Memory B cell (primary cell): ENCODE data around the gene PRSS53.

Experiments
- ATAC-seq: fragments of 150-1000 bp; cut with Tn5 transposase; 2 replicates; pipeline ENCODE4 v1.10.0; 2021; ENCODE audit warnings: low read depth, mild to moderate bottlenecking, moderate library complexity
- DNase-seq, 2 donors: peaks; one replicate each; pipeline ENCODE4 v3.0.0; 2022; ENCODE audit warnings: low spot score in 2 of 2
- H3K27ac Mint-ChIP-seq: one replicate; pipeline ENCODE4 v1.8.0; 2022; ENCODE audit warnings: mild to moderate bottlenecking, moderate library complexity, mixed read lengths
- H3K27me3 Mint-ChIP-seq: one replicate; pipeline ENCODE4 v1.8.0; 2022; ENCODE audit warnings: mixed read lengths
- H3K36me3 Mint-ChIP-seq: one replicate; pipeline ENCODE4 v1.8.0; 2022; ENCODE audit warnings: mild to moderate bottlenecking, mixed read lengths
- H3K4me1 Mint-ChIP-seq: one replicate; pipeline ENCODE4 v1.8.0; 2022; ENCODE audit warnings: mixed read lengths
- H3K4me3 Mint-ChIP-seq: one replicate; pipeline ENCODE4 v1.8.0; 2022; ENCODE audit warnings: mild to moderate bottlenecking, moderate library complexity, mixed read lengths
- H3K9me3 Mint-ChIP-seq: one replicate; pipeline ENCODE4 v1.8.0; 2022; ENCODE audit warnings: mixed read lengths

The PRSS53 gene

DNA sequence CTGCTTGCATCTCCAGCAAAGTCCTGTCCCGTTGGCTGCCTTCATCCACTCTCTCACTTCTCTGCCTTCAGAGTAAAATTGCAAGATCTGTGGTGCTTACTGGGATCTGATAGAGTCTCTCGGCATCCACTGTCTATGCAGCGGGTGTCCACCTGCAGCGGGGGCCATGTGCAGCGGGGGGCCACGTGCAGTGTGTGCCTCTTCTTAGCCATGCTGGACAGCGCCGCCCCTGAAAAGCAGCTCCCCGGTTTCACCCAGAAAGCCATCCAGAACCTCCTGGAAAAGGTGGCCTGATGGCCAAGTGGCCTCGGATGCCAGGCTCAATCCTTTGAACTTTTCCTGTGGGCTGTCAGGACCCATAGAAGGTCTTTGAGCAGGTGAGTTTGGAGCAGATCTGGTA, 45.9 kb downstream of the PRSS53 start:
- H3K27ac Mint-ChIP-seq, result no peak overlapping the region
- peaks cover 2% of the 10 kb centered on the region for H3K4me1 Mint-ChIP-seq
- DNase-seq, result no peak

DNA sequence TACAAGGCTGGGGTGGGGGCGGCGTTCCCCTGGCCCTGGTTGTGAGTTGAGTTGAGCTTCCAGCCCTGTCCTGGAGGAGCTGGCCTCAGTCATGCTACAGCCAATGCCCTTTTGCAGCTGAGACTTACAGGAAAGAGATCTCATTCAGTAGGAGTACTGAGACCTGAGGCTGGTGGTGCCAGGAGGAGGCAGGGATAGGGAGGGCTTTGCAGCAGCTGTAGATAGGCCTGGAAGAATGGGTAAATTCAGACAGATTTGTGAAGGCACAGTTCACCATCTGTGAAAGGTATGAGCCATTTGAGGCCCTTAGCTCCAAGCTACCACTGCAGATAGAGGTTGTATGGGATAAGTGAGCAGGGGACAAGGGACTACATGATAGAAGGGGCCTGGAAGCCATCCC, 49.8 kb downstream of the PRSS53 start:
- Mint-ChIP-seq H3K36me3 (peaks cover 22% of the 10 kb centered on the region), H3K27ac (no peak overlapping the region), H3K4me3 (no peak overlapping the region), H3K9me3 (no peaks in the 10 kb centered on the region), H3K4me1 (peaks cover 5% of the 10 kb centered on the region), H3K27me3 (no peaks in the 10 kb centered on the region)
- DNase-seq, result no peak
- no peak for ATAC-seq

More for the DNA sequence above, 45.9 kb downstream of the PRSS53 start:
- Mint-ChIP-seq H3K36me3 (peaks cover 11% of the 10 kb centered on the region), H3K9me3 (no peaks in the 10 kb centered on the region), H3K4me3 (no peak overlapping the region), H3K27me3 (no peaks in the 10 kb centered on the region)
- ATAC-seq, result no peak

DNA sequence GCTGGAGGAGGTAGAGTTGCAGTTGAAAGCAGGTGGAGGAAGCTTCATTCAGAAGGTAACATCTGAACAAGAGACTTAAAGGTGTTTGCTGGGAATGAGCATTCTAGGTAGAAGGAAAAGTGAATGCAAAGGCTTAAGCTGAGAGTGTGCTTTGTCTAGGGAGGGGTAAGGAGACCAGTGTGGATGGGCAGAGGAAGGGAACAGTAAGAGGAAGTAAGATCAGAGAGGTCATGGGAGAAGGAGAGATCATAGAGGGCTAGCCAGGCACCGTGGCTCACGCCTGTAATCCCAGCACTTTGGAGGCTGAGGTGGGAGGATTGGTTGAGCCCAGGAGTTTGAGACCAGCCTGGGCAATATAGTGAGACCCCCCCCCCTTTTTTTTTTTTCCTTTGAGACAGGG, 52.1 kb downstream of the PRSS53 start:
- H3K9me3 Mint-ChIP-seq, result no peaks in the 10 kb centered on the region
- no peaks in the 10 kb centered on the region for H3K27me3 Mint-ChIP-seq
- DNase-seq, result no peak
- no peak overlapping the region for H3K4me3 Mint-ChIP-seq
- ATAC-seq, result no peak
- H3K36me3 Mint-ChIP-seq, result peaks cover 22% of the 10 kb centered on the region
- no peak overlapping the region for H3K27ac Mint-ChIP-seq
- H3K4me1 Mint-ChIP-seq, result peaks cover 12% of the 10 kb centered on the region

DNA sequence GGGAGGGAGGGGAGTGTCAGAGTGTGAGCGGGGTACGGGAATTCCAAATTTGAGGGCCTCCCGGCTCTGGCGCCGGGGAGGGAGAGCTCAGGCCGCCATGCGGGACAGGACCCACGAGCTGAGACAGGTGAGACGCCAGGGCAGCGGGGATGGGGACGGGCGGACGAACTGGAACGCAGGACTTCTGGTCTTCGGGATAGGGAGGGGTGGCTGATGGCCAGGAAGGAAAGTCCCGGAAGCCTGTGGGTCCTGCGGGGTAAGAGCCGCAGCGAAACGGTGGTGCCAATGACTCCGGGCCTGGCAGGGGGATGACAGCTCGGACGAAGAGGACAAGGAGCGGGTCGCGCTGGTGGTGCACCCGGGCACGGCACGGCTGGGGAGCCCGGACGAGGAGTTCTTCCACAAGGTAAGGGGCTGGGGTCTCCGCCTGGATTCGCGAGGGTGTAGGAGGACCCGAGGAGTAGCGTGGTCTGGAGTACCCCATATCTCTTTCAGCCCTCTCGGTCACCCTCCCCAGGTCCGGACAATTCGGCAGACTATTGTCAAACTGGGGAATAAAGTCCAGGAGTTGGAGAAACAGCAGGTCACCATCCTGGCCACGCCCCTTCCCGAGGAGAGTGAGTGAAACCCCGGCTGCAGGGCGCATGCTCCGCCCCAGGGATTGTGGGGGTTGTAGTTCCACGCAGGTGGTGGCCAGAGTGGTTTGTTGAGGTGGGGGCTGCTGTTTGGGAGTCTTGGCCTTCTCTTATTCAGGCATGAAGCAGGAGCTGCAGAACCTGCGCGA, 54.8 kb downstream of the PRSS53 start:
- peaks cover 17% of the 10 kb centered on the region for H3K36me3 Mint-ChIP-seq
- DNase-seq (peak; percentile 81 to 86), ATAC-seq (peak; percentile 26)
- peak overlapping the region; percentile 96 for H3K27ac Mint-ChIP-seq
- peaks cover 12% of the 10 kb centered on the region for H3K4me1 Mint-ChIP-seq
- no peaks in the 10 kb centered on the region for H3K27me3 Mint-ChIP-seq
- H3K9me3 Mint-ChIP-seq, result no peaks in the 10 kb centered on the region
- H3K4me3 Mint-ChIP-seq, result peak overlapping the region; percentile 98
